K562 (cell line): ENCODE measurements around the gene RIN3. TPM values are rescaled to one million over a fixed set of nuclear protein-coding genes. Genes with fewer than 3 reads are reported as not detected.

ENCODE experiments used
- ATAC-seq: fragments of 200-7000 bp; cut with Tn5 transposase; 3 replicates; pipeline ENCODE4 v1.9.1; 2020; ENCODE audit warnings: moderate library complexity
- BruUV-seq: library from RNA; stranded (reverse); fragments of 400-500 nt; replicated peaks from 2 replicates; lab custom pipeline; 2021; lab: Mats Ljungman, UMichigan
- CTCF ChIA-PET: fragments of 300-600 bp; formaldehyde crosslinking; extraction: SDS; loops from one replicate; lab custom pipeline; 2021; ENCODE audit warnings: low intra/inter-chr PET ratio; lab: Yijun Ruan, JAX
- POLR2A ChIA-PET: fragments of 300-600, 350-650 bp; sonication (Branson Sonifier 250); formaldehyde crosslinking; extraction: SDS; loops from one replicate; lab custom pipeline; 2021; ENCODE audit warnings: antibody characterized with exemption, inconsistent platforms; lab: Yijun Ruan, JAX
- DNase-seq, 4 experiments: peaks; one replicate each; pipeline versions ENCODE4 v3.0.0 to v3.0.0-alpha.2; 2011 to 2018; ENCODE audit warnings: low spot score in 3 of 4, mixed read lengths in 3 of 4; ENCODE audit errors: extremely low read depth in 1 of 4
- FAIRE-seq: peaks from 2 replicates; lab custom pipeline; 2011; peaks lifted over from hg19 to GRCh38; lab: Jason Lieb, UNC
- H2AFZ ChIP-seq: 2 replicates; pipeline ENCODE4 v1.6.0; 2011; ENCODE audit warnings: low read depth, low read length, control low read depth, inconsistent platforms
- H3K27ac ChIP-seq: fragments of 200-600 bp; 3 replicates; pipeline ENCODE4 v1.8.0; 2011; ENCODE audit warnings: low read depth, mild to moderate bottlenecking, control low read depth, inconsistent platforms, low read length, moderate library complexity, mixed read lengths; ENCODE audit errors: extremely low read depth
- H3K27me3 ChIP-seq, 2 experiments: fragments of 300-600 bp in 1 of 2; 2 replicates in 1 of 2; 3 replicates in 1 of 2; pipeline versions ENCODE4 v1.6.0 to v1.8.0; 2011; ENCODE audit warnings: inconsistent platforms in 2 of 2, low read length in 2 of 2, mild to moderate bottlenecking in 1 of 2, mixed read lengths in 1 of 2, moderate library complexity in 1 of 2; ENCODE audit not compliant: control insufficient read depth in 2 of 2, insufficient read depth in 2 of 2
- H3K36me3 ChIP-seq: fragments of 300-600 bp; 3 replicates; pipeline ENCODE4 v1.8.0; 2011; ENCODE audit warnings: mild to moderate bottlenecking, low read length, inconsistent platforms; ENCODE audit not compliant: control insufficient read depth, insufficient read depth
- H3K4me1 ChIP-seq, 2 experiments: fragments of 200-600 bp in 1 of 2; replicated peaks in 1 of 2; 2 replicates in 1 of 2; 3 replicates in 1 of 2; pipeline versions ENCODE4 v1.5.1 to v1.8.0; 2011; ENCODE audit warnings: inconsistent platforms in 2 of 2, low read length in 2 of 2, mild to moderate bottlenecking in 1 of 2, mixed read lengths in 1 of 2, moderate library complexity in 1 of 2; ENCODE audit not compliant: control insufficient read depth in 2 of 2, insufficient read depth in 2 of 2
- H3K4me2 ChIP-seq: 2 replicates; pipeline ENCODE4 v1.6.1; 2011; ENCODE audit warnings: low read length, control low read depth, inconsistent platforms, mixed read lengths; ENCODE audit not compliant: insufficient read depth
- H3K4me3 ChIP-seq: fragments of 200-600 bp; sonication (generic), shearing (Covaris generic); 2 replicates; pipeline ENCODE4 v1.5.1; 2016; ENCODE audit warnings: control low read depth, inconsistent platforms
- H3K79me2 ChIP-seq: fragments of 200-600 bp; 3 replicates; pipeline ENCODE4 v1.8.0; 2011; ENCODE audit warnings: low read length, inconsistent platforms; ENCODE audit not compliant: control insufficient read depth, insufficient read depth
- H3K9ac ChIP-seq, 2 experiments: 2 replicates each; pipeline versions ENCODE4 v1.6.0 to v1.6.1; 2011; ENCODE audit warnings: low read depth in 2 of 2, low read length in 2 of 2, control low read depth in 1 of 2, inconsistent platforms in 1 of 2, mild to moderate bottlenecking in 1 of 2, mixed read lengths in 1 of 2; ENCODE audit not compliant: insufficient read depth in 1 of 2
- H3K9me1 ChIP-seq: one replicate; pipeline ENCODE4 v1.6.0; 2011; ENCODE audit warnings: inconsistent platforms, mild to moderate bottlenecking, low read length, moderate library complexity; ENCODE audit not compliant: control insufficient read depth, insufficient read depth
- H3K9me3 ChIP-seq: replicated peaks from 2 replicates; pipeline ENCODE4 v1.5.1; 2011; ENCODE audit warnings: low read depth, low read length, inconsistent platforms; ENCODE audit not compliant: control insufficient read depth, insufficient read depth
- H4K20me1 ChIP-seq: replicated peaks from 2 replicates; pipeline ENCODE4 v1.6.1; 2011; ENCODE audit warnings: low read length, inconsistent platforms, mixed read lengths; ENCODE audit not compliant: control insufficient read depth, insufficient read depth
- EWSR1 ChIP-seq: fragments of 450-650 bp; IDR thresholded peaks from 2 replicates; pipeline ENCODE4 v1.6.1; 2018; ENCODE audit warnings: borderline replicate concordance, mild to moderate bottlenecking, low read depth, moderate library complexity; ENCODE audit not compliant: partially characterized antibody
- FOXO4 ChIP-seq: fragments of 450-650 bp; formaldehyde crosslinking; IDR thresholded peaks from 2 replicates; pipeline ENCODE4 v1.4.0; 2020; ENCODE audit warnings: mild to moderate bottlenecking, moderate library complexity
- KDM2B ChIP-seq: fragments of 250-450 bp; sonication (Bioruptor Pico); IDR thresholded peaks from 2 replicates; pipeline ENCODE4 v1.8.0; 2021; ENCODE audit warnings: mild to moderate bottlenecking, moderate library complexity
- MITF ChIP-seq: IDR thresholded peaks from 2 replicates; pipeline ENCODE4 v1.6.1; 2014; ENCODE audit warnings: antibody characterized with exemption
- RBM15 ChIP-seq: fragments of 200-400 bp; formaldehyde crosslinking; IDR thresholded peaks from 2 replicates; pipeline ENCODE4 v1.6.1; 2018; ENCODE audit warnings: mild to moderate bottlenecking, low read length, moderate library complexity; ENCODE audit not compliant: insufficient read depth
- SLC30A9 ChIP-seq: fragments of 250-450 bp; sonication (Bioruptor Pico); IDR thresholded peaks from 2 replicates; pipeline ENCODE4 v1.8.0; 2022; ENCODE audit warnings: mild to moderate bottlenecking, moderate library complexity
- SMC3 ChIP-seq: conservative IDR thresholded peaks from 2 replicates; pipeline ENCODE4 v1.6.1; 2011; ENCODE audit warnings: low read depth, low read length, improper control_type of control experiment; ENCODE audit not compliant: insufficient read depth
- ZFP36 ChIP-seq: fragments of 150-350 bp; IDR thresholded peaks from 2 replicates; pipeline ENCODE4 v1.6.1; 2018; ENCODE audit warnings: low read length, low read depth; ENCODE audit not compliant: partially characterized antibody
- ZNF561 ChIP-seq: fragments of 450-650 bp; formaldehyde crosslinking; conservative IDR thresholded peaks from 2 replicates; pipeline ENCODE4 v1.4.0; 2020; ENCODE audit warnings: mild to moderate bottlenecking, moderate library complexity
- whole genome bisulfite sequencing: fragments of 100-300 bp; shearing (Covaris generic); methylation state at CpG from one replicate; pipeline ENCODE4 v1.1.6; 2016; ENCODE audit warnings: low coverage, mixed read lengths; ENCODE audit not compliant: insufficient coverage; ENCODE audit errors: missing lambda C conversion rate; 5-methylcytosine and 5-hydroxymethylcytosine counted together
- in situ Hi-C: fragments of 300-500 bp; cut with MboI; formaldehyde crosslinking; loops from 4 replicates; pipeline ENCODE4 v1.15.0; 2018; ENCODE audit warnings: inconsistent platforms, mixed read lengths
- intact Hi-C: fragments of 100-400 bp; cut with micrococcal nuclease; formaldehyde crosslinking; loops from 2 replicates; pipeline ENCODE4 v1.14.2; 2022
- polyA plus RNA-seq, 8 experiments: library from polyadenylated mRNA; depleted of rRNA in 4 of 8; stranded (reverse) in 5 of 8; unstranded in 3 of 8; fragments of >200 nt; fragmentation: Nextera tagmentation in 2 of 8; fragmentation: Illumina TruSeq in 1 of 8; extraction: Ambion mirVana in 2 of 8; extraction: Trizol in 1 of 8; gene quantifications; 2 replicates each; pipeline versions ENCODE4 v1.2.1 to v1.2.3, GENCODE V29; 2011 to 2014; ENCODE audit warnings: inconsistent platforms in 1 of 8, missing spikeins in 1 of 8
- total RNA-seq, 7 experiments: library from RNA; depleted of rRNA in 6 of 7; stranded (reverse); fragments of >200 nt in 6 of 7; fragmentation: Illumina TruSeq in 2 of 7; extraction: Trizol in 2 of 7; gene quantifications; 2 replicates each; pipeline versions ENCODE4 v1.2.1 to v1.2.3, GENCODE V29; 2011 to 2021; ENCODE audit warnings: low replicate concordance in 1 of 7

Gene RIN3
- total and polyA plus RNA-seq, 9 of the 15 experiments (the other 6 are each of a cell fraction or from before 2014, with no cell fraction given), result 0.01 to 0.49 (median 0.08) TPM; not detected in 5

GRCh38 chr14:92573761-92574498 lies 60.3 kb downstream of the RIN3 start:
- in situ Hi-C loops, result no loop called here
- Histone ChIP-seq H3K79me2 (no peaks in the 10 kb centered on the region), H3K27ac (no peak overlapping the region), H4K20me1 (no peaks in the 10 kb centered on the region), H3K9me3 (no peaks in the 10 kb centered on the region), H3K36me3 (no peaks in the 10 kb centered on the region), H3K4me1 (no peaks in the 10 kb centered on the region; a peak in 2 of 5 replicates), H2AFZ (no peak overlapping the region), H3K4me3 (no peak overlapping the region), H3K9me1 (no peaks in the 10 kb centered on the region), H3K4me2 (no peak overlapping the region), H3K9ac (no peak overlapping the region), H3K27me3 (peaks cover 0 to 4% of the 10 kb centered on the region in 2 experiments; a peak in 1 of 5 replicates)
- ChIA-PET CTCF (no interaction called here), POLR2A (no interaction called here)
- DNase-seq, result no peak
- intact Hi-C loops, result no loop called here
- TF ChIP-seq ZFP36 (no peak), FOXO4 (CRISPR knock-in tag) (no peak), ZNF561 (CRISPR knock-in tag) (no peak), KDM2B (CRISPR knock-in tag) (no peak), MITF (no peak), SLC30A9 (CRISPR knock-in tag) (no peak), RBM15 (no peak), EWSR1 (no peak), SMC3 (no peak)
- no peak for ATAC-seq
- WGBS, result 15% methylated on average over 4 of the region's 8 CpGs
- no TSS peak for BruUV-seq
- FAIRE-seq, result no peak
